ENCODE results near the gene MRPL49. TPM values are rescaled to one million over a fixed set of nuclear protein-coding genes. Genes with fewer than 3 reads are reported as not detected.

The MRPL49 gene
- total and polyA plus RNA-seq, 2 of the 13 experiments (the other 11 are each of a cell fraction or from before 2014, with no cell fraction given), result 39.2 to 53.3 TPM

DNA sequence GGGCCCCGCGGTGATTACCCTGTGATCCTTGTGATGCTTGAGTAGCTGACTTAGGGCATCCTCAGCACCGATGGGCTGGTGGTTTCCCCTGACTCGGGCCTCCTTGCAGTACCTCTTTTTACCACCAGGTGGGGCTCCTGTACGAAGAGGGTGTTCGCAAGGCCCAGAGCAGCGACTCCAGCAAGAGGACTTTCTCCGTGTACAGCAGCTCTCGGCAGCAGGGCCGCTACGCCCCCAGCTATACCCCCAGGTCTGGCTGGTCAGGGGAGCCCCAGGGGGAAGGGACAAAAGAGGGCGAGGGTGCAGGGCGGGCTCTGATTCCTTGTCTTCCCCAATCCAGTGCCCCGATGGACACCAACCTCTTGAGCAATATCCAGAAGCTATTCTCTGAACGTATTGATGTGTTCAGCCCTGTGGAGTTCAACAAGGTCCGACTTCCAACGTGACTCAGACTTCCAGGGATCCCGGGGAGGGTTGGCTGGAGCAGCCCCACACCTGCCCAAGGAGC is 11.7 kb upstream of the MRPL49 start (continued):
- TF ChIP-seq YEATS4 (CRISPR knock-in tag; IDR thresholded peaks at IDR 0.05; ENCODE audit: borderline replicate concordance) (no peak), NR2F6 (IDR thresholded peaks at IDR 0.05) (no peak), NR2F6 (CRISPR knock-in tag; IDR thresholded peaks at IDR 0.05) (no peak), ZNF569 (CRISPR knock-in tag; IDR thresholded peaks at IDR 0.05; ENCODE audit: borderline replicate concordance) (no peak), ZNF160 (CRISPR knock-in tag; IDR thresholded peaks at IDR 0.05) (no peak), ZNF547 (CRISPR knock-in tag; IDR thresholded peaks at IDR 0.05) (no peak), ZNF598 (CRISPR knock-in tag; IDR thresholded peaks at IDR 0.05; ENCODE audit: borderline replicate concordance) (no peak), ZNF207 (IDR thresholded peaks at IDR 0.05; ENCODE audit: borderline replicate concordance) (no peak), ISX (CRISPR knock-in tag; conservative IDR thresholded peaks at IDR 0.05) (no peak), TBP (CRISPR knock-in tag; IDR thresholded peaks at IDR 0.05) (no peak), PPARG (CRISPR knock-in tag; conservative IDR thresholded peaks at IDR 0.05) (no peak), SMARCC2 (IDR thresholded peaks at IDR 0.05) (no peak), ZNF331 (CRISPR knock-in tag; IDR thresholded peaks at IDR 0.05) (0 out of 2 replicates have a peak, but pooled peaks have one; percentile 17), ZNF232 (CRISPR knock-in tag; IDR thresholded peaks at IDR 0.05; ENCODE audit: borderline replicate concordance) (peak; percentile 43; the same call in 1 of the 2 replicates), AGO1 (IDR thresholded peaks at IDR 0.05; ENCODE audit: low read depth, low read length, poor library complexity, severe bottlenecking) (no peak), ZNF10 (CRISPR knock-in tag; IDR thresholded peaks at IDR 0.05; ENCODE audit: borderline replicate concordance, low read depth) (no peak), SALL1 (CRISPR knock-in tag; IDR thresholded peaks at IDR 0.05) (peak; percentile 47; the same call in 1 of the 2 replicates), HMGXB4 (CRISPR knock-in tag; IDR thresholded peaks at IDR 0.05; ENCODE audit: borderline replicate concordance in 1 of 2, low read depth in 1 of 2) (peak; percentile 72 to 76; a peak in 3 of 4 replicates), HINFP (CRISPR knock-in tag; IDR thresholded peaks at IDR 0.05; ENCODE audit: low read depth) (no peak; the same call in 1 of the 2 replicates), ZNF720 (CRISPR knock-in tag; IDR thresholded peaks at IDR 0.05) (no peak)
- TF ChIP-seq, protein P1, sequence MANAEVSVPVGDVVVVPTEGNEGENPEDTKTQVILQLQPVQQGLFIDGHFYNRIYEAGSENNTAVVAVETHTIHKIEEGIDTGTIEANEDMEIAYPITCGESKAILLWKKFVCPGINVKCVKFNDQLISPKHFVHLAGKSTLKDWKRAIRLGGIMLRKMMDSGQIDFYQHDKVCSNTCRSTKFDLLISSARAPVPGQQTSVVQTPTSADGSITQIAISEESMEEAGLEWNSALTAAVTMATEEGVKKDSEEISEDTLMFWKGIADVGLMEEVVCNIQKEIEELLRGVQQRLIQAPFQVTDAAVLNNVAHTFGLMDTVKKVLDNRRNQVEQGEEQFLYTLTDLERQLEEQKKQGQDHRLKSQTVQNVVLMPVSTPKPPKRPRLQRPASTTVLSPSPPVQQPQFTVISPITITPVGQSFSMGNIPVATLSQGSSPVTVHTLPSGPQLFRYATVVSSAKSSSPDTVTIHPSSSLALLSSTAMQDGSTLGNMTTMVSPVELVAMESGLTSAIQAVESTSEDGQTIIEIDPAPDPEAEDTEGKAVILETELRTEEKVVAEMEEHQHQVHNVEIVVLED (CRISPR knock-in tag; IDR thresholded peaks at IDR 0.05; ENCODE audit: borderline replicate concordance), result 0 out of 2 replicates have a peak, but pooled peaks have one; percentile 19
- TF ChIP-seq, protein P2, sequence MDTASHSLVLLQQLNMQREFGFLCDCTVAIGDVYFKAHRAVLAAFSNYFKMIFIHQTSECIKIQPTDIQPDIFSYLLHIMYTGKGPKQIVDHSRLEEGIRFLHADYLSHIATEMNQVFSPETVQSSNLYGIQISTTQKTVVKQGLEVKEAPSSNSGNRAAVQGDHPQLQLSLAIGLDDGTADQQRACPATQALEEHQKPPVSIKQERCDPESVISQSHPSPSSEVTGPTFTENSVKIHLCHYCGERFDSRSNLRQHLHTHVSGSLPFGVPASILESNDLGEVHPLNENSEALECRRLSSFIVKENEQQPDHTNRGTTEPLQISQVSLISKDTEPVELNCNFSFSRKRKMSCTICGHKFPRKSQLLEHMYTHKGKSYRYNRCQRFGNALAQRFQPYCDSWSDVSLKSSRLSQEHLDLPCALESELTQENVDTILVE (CRISPR knock-in tag; IDR thresholded peaks at IDR 0.05), result no peak
- TF ChIP-seq, protein P3, sequence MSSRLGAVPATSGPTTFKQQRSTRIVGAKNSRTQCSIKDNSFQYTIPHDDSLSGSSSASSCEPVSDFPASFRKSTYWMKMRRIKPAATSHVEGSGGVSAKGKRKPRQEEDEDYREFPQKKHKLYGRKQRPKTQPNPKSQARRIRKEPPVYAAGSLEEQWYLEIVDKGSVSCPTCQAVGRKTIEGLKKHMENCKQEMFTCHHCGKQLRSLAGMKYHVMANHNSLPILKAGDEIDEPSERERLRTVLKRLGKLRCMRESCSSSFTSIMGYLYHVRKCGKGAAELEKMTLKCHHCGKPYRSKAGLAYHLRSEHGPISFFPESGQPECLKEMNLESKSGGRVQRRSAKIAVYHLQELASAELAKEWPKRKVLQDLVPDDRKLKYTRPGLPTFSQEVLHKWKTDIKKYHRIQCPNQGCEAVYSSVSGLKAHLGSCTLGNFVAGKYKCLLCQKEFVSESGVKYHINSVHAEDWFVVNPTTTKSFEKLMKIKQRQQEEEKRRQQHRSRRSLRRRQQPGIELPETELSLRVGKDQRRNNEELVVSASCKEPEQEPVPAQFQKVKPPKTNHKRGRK (CRISPR knock-in tag; IDR thresholded peaks at IDR 0.05), result no peak

All from HepG2 (cell line).